Neural cell (in vitro differentiated cells): ENCODE results near the gene PRKG1. TPM values are rescaled to one million over a fixed set of nuclear protein-coding genes. Genes with fewer than 3 reads are reported as not detected.

Experiments
- H2AFZ ChIP-seq: fragments of 200-600, 300-800 bp; sonication (generic), shearing (Covaris generic); 2 replicates; pipeline ENCODE4 v1.6.0; 2014; ENCODE audit warnings: low read depth, mild to moderate bottlenecking, antibody characterized with exemption, low read length, moderate library complexity
- H3F3A ChIP-seq: fragments of 200-600 bp; shearing (Covaris generic); 2 replicates; pipeline ENCODE4 v1.6.1; 2016; ENCODE audit warnings: mild to moderate bottlenecking, moderate library complexity, mixed read lengths, antibody characterized with exemption, low read length; ENCODE audit not compliant: insufficient read depth, poor library complexity, severe bottlenecking
- H3K27ac ChIP-seq: fragments of 200-600, 300-800 bp; sonication (generic), shearing (Covaris generic); 2 replicates; pipeline ENCODE4 v1.5.1; 2014; ENCODE audit warnings: mild to moderate bottlenecking, low read length, moderate library complexity
- H3K27me3 ChIP-seq: fragments of 300-800, 200-600 bp; sonication (generic), shearing (Covaris generic); 2 replicates; pipeline ENCODE4 v1.6.0; 2014; ENCODE audit warnings: mild to moderate bottlenecking, low read depth, low read length, moderate library complexity; ENCODE audit not compliant: insufficient read depth
- H3K36me3 ChIP-seq: fragments of 300-800, 200-600 bp; sonication (generic), shearing (Covaris generic); 2 replicates; pipeline ENCODE4 v1.5.1; 2014; ENCODE audit warnings: mild to moderate bottlenecking, antibody characterized with exemption, low read length, moderate library complexity; ENCODE audit not compliant: insufficient read depth
- H3K4me2 ChIP-seq: fragments of 300-800, 200-600 bp; sonication (generic), shearing (Covaris generic); 2 replicates; pipeline ENCODE4 v1.6.0; 2014; ENCODE audit warnings: mild to moderate bottlenecking, low read length
- H3K4me3 ChIP-seq: fragments of 300-800, 200-600 bp; sonication (generic), shearing (Covaris generic); 2 replicates; pipeline ENCODE4 v1.5.1; 2014; ENCODE audit warnings: mild to moderate bottlenecking, low read length, moderate library complexity
- H3K79me2 ChIP-seq: fragments of 200-600 bp; shearing (Covaris generic); replicated peaks from 2 replicates; pipeline ENCODE4 v1.6.0; 2014; ENCODE audit warnings: mild to moderate bottlenecking, low read length, moderate library complexity; ENCODE audit not compliant: insufficient read depth
- H3K9ac ChIP-seq: fragments of 300-800, 200-600 bp; sonication (generic), shearing (Covaris generic); 2 replicates; pipeline ENCODE4 v1.6.1; 2016; ENCODE audit warnings: mild to moderate bottlenecking, low read length, mixed read lengths
- H3K9me2 ChIP-seq: fragments of 200-600 bp; shearing (Covaris generic); 2 replicates; pipeline ENCODE4 v1.6.1; 2016; ENCODE audit warnings: mild to moderate bottlenecking, low read length, mixed read lengths; ENCODE audit not compliant: insufficient read depth
- H3K9me3 ChIP-seq: fragments of 200-600, 300-800 bp; sonication (generic), shearing (Covaris generic); 2 replicates; pipeline ENCODE4 v1.6.1; 2016; ENCODE audit warnings: mild to moderate bottlenecking, mixed run types, low read length, moderate library complexity, mixed read lengths
- H4K20me1 ChIP-seq: fragments of 200-600 bp; shearing (Covaris generic); 2 replicates; pipeline ENCODE4 v1.6.1; 2016; ENCODE audit warnings: mild to moderate bottlenecking, mixed run types; ENCODE audit not compliant: insufficient read depth
- EP300 ChIP-seq: fragments of 450-650 bp; conservative IDR thresholded peaks from 2 replicates; pipeline ENCODE4 v1.6.1; 2014; ENCODE audit warnings: antibody characterized with exemption, mild to moderate bottlenecking, moderate library complexity; ENCODE audit not compliant: poor library complexity, severe bottlenecking
- EZH2 ChIP-seq: fragments of 200-600, 300-800 bp; shearing (Covaris generic), sonication (generic); IDR thresholded peaks from 2 replicates; pipeline ENCODE4 v1.6.1; 2014; ENCODE audit warnings: antibody characterized with exemption, low read length, borderline replicate concordance, mild to moderate bottlenecking; ENCODE audit not compliant: insufficient read depth, poor library complexity, severe bottlenecking
- MXI1 ChIP-seq: fragments of 450-650 bp; conservative IDR thresholded peaks from 2 replicates; pipeline ENCODE4 v1.6.1; 2014; ENCODE audit warnings: antibody characterized with exemption, mild to moderate bottlenecking; ENCODE audit not compliant: poor library complexity, severe bottlenecking
- POLR2AphosphoS5 ChIP-seq: IDR thresholded peaks from 2 replicates; pipeline ENCODE4 v1.6.1; 2012
- RAD21 ChIP-seq: fragments of 450-650 bp; conservative IDR thresholded peaks from 2 replicates; pipeline ENCODE4 v1.6.1; 2014; ENCODE audit warnings: antibody characterized with exemption, mild to moderate bottlenecking, moderate library complexity
- REST ChIP-seq: IDR thresholded peaks from 2 replicates; pipeline ENCODE4 v1.6.1; 2012; ENCODE audit warnings: borderline replicate concordance
- SMC3 ChIP-seq: fragments of 450-650 bp; conservative IDR thresholded peaks from 2 replicates; pipeline ENCODE4 v1.6.1; 2014; ENCODE audit warnings: antibody characterized with exemption, mild to moderate bottlenecking, moderate library complexity; ENCODE audit not compliant: poor library complexity
- TAF1 ChIP-seq: IDR thresholded peaks from 2 replicates; pipeline ENCODE4 v1.6.1; 2012; ENCODE audit warnings: low read depth
- polyA plus RNA-seq: library from polyadenylated mRNA; depleted of rRNA; stranded (reverse); fragments of >200 nt; gene quantifications from 2 replicates; pipeline ENCODE4 v1.2.3, GENCODE V29; 2014
- TF ChIP-seq, protein P1 (sequence below): fragments of 450-650 bp; IDR thresholded peaks from 2 replicates; pipeline ENCODE4 v1.5.1; 2014; ENCODE audit warnings: antibody characterized with exemption, mild to moderate bottlenecking, moderate library complexity; ENCODE audit not compliant: poor library complexity, severe bottlenecking

The PRKG1 gene
- polyA plus RNA-seq, 1 donor from 2014 or later, result 2.2 TPM

DNA sequence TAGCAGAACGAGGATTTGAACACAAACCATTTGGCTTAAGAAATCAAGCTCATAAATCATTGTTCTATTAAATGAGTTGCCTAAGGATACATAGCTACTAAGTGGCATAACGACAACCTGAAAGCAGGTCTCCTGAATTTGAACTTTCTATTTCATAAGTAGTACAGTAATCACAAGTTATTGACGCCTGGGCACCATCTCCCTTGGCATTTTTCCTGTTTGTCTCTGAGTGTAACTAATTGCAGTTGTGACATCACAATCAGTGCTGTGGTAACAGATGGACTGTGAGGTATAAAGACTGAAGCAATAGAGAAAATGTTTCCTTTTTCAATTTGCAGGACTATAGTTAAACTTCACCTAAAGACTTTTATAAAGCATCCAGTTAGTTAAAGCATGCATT lies 631.5 kb downstream of the PRKG1 start:
- Histone ChIP-seq H2AFZ (no peak overlapping the region), H3F3A (no peaks in the 10 kb centered on the region), H3K9me2 (no peaks in the 10 kb centered on the region), H3K27ac (no peak overlapping the region), H3K4me2 (no peak overlapping the region), H3K4me3 (no peak overlapping the region), H3K79me2 (no peaks in the 10 kb centered on the region), H3K9ac (no peak overlapping the region), H4K20me1 (no peaks in the 10 kb centered on the region), H3K9me3 (no peaks in the 10 kb centered on the region), H3K27me3 (no peaks in the 10 kb centered on the region), H3K36me3 (no peaks in the 10 kb centered on the region)
- TF ChIP-seq EZH2 (no peak), REST (no peak), EP300 (no peak), MXI1 (no peak), SMC3 (no peak), POLR2AphosphoS5 (no peak), TAF1 (no peak), RAD21 (no peak)
- TF ChIP-seq, protein P1, sequence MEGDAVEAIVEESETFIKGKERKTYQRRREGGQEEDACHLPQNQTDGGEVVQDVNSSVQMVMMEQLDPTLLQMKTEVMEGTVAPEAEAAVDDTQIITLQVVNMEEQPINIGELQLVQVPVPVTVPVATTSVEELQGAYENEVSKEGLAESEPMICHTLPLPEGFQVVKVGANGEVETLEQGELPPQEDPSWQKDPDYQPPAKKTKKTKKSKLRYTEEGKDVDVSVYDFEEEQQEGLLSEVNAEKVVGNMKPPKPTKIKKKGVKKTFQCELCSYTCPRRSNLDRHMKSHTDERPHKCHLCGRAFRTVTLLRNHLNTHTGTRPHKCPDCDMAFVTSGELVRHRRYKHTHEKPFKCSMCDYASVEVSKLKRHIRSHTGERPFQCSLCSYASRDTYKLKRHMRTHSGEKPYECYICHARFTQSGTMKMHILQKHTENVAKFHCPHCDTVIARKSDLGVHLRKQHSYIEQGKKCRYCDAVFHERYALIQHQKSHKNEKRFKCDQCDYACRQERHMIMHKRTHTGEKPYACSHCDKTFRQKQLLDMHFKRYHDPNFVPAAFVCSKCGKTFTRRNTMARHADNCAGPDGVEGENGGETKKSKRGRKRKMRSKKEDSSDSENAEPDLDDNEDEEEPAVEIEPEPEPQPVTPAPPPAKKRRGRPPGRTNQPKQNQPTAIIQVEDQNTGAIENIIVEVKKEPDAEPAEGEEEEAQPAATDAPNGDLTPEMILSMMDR, result no peak

GRCh38 chr10:51706225-51706624 lies 631.9 kb downstream of the PRKG1 start:
- H3K4me2 ChIP-seq, result no peak overlapping the region
- H3K27me3 ChIP-seq, result no peaks in the 10 kb centered on the region
- TF ChIP-seq RAD21 (no peak), TAF1 (no peak), EZH2 (no peak), SMC3 (no peak), MXI1 (no peak), POLR2AphosphoS5 (no peak), EP300 (no peak), REST (no peak)
- TF ChIP-seq, protein P1, result no peak

More at GRCh38 chr10:51706225-51706624, 631.9 kb downstream of the PRKG1 start:
- no peaks in the 10 kb centered on the region for H3K9me3 ChIP-seq
- H3K9ac ChIP-seq, result no peak overlapping the region
- H3K4me3 ChIP-seq, result no peak overlapping the region
- H2AFZ ChIP-seq, result no peak overlapping the region
- H3F3A ChIP-seq, result no peaks in the 10 kb centered on the region
- no peaks in the 10 kb centered on the region for H3K79me2 ChIP-seq
- H4K20me1 ChIP-seq, result no peaks in the 10 kb centered on the region
- no peak overlapping the region for H3K27ac ChIP-seq
- H3K9me2 ChIP-seq, result no peaks in the 10 kb centered on the region
- H3K36me3 ChIP-seq, result no peaks in the 10 kb centered on the region
